Frontal cortex (tissue), 4 donors: Measurements from ENCODE around the gene DPP10. TPM values are rescaled to one million over a fixed set of nuclear protein-coding genes. Genes with fewer than 3 reads are reported as not detected.
"Not testable (repeated sequence)": the region's sequence is repeated elsewhere in the genome, so short reads cannot be mapped to it uniquely, and the experiment has no call there.

Experiments
- DNase-seq, 2 donors: peaks; one replicate each; pipeline ENCODE4 v3.0.0; 2012; ENCODE audit warnings: low spot score in 2 of 2
- FAIRE-seq: peaks from 2 replicates; lab custom pipeline; 2012; peaks lifted over from hg19 to GRCh38; lab: Jason Lieb, UNC
- total RNA-seq: library from RNA; depleted of rRNA; stranded (reverse); fragments of >200 nt; gene quantifications from one replicate; pipeline ENCODE4 v1.2.3, GENCODE V29; 2014
- donor health status: control.
- donor health status: control.
- donor health status: control.

Gene DPP10
- total RNA-seq, result 74.6 TPM

- DNase-seq (no peak), FAIRE-seq (no peak)
Observed at GRCh38 chr2:114442510-114442909, at the start of gene DPP10. TSS of gene DPP10 (plus strand) at chr2:114442641.

DNA sequence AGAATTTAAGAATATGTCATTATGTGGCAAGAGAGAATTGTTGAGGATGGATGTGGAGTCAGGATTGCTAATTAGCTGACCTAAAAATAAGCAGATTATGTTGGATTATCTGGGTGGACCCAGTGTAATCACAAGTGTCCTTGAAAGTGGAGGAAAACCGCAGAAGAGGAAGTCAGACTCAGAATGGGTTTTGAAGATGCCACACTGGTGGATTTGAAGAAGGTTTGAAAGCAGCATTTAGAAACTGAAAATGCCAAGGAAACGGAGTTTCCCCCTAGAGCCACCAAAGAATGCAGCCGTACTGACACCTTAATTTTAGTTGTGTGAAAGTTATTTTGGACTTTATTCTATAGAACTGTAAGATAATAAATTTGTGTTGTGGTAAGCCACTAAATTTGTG is 41.6 kb upstream of the DPP10 start:
- DNase-seq, result no peak
- FAIRE-seq, result no peak

- DNase-seq (no peak), FAIRE-seq (no peak)
Observed at GRCh38 chr2:114405247-114406116, 37.0 kb upstream of the DPP10 start.

GRCh38 chr2:114406347-114406746 is 36.1 kb upstream of the DPP10 start:
- DNase-seq (no peak), FAIRE-seq (no peak)

DNA sequence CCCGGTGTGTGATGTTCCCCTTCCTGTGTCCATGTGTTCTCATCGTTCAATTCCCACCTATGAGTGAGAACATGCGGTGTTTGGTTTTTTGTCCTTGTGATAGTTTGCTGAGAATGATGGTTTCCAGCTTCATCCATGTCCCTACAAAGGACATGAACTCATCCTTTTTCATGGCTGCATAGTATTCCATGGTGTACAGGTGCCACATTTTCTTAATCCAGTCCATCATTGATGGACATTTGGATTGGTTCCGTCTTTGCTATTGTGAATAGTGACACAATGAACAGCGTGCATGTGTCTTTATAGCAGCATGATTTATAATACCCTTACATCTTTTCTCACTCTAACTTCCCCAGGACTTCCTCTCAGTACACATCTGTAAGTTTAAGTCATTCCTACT is 35.1 kb upstream of the DPP10 start:
- not testable (repeated sequence) for FAIRE-seq, DNase-seq

DNA sequence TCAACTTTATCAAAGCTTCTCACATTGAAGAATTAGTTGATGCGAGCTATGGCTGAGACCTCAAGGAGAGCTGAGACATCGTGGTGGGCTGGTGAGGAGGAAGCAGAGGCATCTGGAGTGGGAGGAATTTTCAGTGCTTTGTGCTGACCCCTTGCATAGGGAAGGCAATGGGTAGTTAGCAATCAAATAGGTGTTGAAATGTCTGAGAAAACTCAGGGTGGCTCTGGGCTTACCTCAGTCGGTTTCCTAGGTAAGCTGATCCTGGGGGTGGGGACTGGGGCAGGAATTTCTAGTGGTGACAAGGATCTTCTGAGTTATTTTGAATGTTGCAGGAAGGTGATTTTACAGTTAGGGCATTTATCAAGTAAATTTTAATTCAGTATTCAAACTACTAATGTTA is 20.7 kb upstream of the DPP10 start:
- DNase-seq, result no peak
- no peak for FAIRE-seq

GRCh38 chr2:114424699-114425098 is 17.7 kb upstream of the DPP10 start:
- DNase-seq, result no peak
- no peak for FAIRE-seq

DNA sequence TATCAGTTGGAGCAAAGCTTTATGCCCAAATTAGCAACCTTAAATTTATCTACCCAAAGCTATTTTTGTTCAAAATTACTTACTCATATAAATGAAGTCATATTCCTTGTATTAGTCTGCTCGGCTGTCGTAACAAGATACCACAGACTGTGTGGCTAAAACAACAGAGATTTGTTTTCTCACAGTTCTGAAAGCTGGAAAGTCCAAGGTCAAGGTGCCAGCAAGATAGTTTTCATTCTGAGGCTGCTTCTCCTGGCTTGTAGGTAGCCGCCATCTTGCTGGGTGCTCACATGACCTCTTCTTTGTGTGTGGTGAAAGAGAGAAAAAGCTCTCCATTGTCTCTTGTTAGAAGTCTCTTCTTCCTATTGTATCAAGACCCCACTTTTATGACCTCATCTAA is 15.7 kb upstream of the DPP10 start:
- FAIRE-seq, result no peak
- no peak for DNase-seq

GRCh38 chr2:114436329-114436728 is 6.1 kb upstream of the DPP10 start:
- no peak for DNase-seq
- FAIRE-seq, result no peak

DNA sequence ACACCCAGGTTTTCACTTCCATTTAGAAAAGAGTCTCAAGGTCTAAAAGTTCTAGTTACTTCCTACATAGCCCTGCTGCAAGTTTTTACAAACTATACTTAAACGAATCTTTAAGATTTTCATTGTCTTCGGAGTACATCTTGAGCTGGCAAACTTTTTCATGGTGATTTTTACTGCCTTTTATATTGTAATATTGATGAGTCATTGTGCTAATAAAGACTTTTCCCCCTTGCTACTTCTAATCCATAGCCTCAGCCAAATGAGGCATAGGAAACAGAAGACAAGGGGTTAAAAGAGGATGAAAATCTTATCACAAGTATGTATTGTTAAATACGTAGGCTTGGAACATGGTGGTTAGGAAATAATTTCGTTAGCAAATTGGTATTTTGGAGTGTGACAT is 4.1 kb downstream of the DPP10 start:
- DNase-seq, result no peak
- no peak for FAIRE-seq

DNA sequence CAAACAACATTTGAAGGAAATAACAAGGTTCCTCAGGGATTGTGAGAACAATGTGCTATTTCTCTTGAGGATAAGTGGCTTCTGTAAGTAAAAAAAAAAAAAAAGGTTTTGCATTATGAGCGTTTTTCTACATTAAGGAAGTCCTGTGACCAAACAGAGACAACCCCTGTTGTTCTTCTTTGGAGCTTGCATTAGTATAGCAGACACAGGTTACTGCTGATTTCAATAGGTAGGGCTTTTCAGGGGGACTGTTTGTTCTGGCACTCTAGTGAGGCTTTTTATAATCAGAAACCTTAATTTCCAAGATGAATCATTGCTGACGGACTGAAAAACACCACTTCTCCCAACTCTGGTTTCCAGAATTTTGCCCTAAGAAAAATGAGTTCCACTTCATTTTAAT is 8.2 kb downstream of the DPP10 start:
- FAIRE-seq (no peak), DNase-seq (no peak)

DNA sequence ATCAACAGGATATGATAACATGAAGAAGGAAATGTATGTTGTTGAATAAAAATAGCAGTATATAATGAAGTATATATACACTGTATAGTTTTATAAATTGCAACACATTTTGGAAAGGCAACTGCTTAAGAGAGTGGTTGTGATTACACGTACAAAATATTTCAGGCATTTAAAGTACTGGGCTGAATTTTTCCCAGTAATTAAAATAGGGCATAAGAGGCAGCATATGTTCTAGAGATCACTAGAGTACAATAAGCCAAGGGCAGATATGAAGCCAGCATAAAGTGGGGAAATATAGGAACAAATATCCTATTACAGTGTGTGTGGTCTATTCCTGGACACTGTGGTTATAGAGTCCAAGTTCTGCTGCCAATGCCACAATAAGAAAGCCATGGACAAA is 14.1 kb downstream of the DPP10 start:
- DNase-seq (no peak), FAIRE-seq (no peak)

DNA sequence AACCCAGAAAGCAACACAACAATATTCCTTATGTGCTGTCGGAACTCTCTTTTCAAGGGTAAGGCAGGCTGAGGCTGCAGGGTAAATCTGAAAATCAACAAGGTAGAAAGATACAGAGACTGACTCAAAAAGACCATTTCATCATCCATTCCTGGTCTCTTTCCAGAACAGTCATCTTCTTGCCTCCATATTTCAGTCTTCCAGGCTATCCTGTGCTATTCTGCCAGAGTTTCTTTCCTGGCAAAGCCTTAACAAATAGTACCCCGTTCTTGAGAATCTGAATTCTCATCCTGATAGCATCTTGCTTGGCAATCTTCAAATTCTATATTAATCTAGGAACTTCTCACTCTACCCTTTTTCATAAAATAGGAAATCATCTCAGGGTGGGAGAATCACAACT is 15.5 kb downstream of the DPP10 start:
- DNase-seq (no peak), FAIRE-seq (no peak)

DNA sequence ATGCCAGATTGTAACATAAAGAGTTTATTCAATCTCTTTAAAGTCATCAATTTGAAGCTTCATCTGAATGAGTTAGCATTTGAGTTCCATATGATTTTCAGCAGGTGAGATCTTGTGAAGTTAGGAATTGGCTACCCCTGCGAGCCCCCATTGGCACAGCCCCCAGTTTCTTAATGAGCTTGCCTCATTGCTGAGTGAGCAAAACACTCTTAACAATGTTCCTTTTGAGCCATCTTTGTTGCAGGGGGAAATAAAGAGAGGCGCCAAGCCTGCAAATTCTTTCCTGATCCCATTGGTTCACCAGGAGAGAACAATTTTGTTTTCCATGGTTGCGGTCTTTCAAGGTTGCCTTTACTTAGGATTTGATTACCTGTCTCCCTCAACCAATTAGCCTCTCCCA is 18.7 kb downstream of the DPP10 start:
- FAIRE-seq (no peak), DNase-seq (no peak)

DNA sequence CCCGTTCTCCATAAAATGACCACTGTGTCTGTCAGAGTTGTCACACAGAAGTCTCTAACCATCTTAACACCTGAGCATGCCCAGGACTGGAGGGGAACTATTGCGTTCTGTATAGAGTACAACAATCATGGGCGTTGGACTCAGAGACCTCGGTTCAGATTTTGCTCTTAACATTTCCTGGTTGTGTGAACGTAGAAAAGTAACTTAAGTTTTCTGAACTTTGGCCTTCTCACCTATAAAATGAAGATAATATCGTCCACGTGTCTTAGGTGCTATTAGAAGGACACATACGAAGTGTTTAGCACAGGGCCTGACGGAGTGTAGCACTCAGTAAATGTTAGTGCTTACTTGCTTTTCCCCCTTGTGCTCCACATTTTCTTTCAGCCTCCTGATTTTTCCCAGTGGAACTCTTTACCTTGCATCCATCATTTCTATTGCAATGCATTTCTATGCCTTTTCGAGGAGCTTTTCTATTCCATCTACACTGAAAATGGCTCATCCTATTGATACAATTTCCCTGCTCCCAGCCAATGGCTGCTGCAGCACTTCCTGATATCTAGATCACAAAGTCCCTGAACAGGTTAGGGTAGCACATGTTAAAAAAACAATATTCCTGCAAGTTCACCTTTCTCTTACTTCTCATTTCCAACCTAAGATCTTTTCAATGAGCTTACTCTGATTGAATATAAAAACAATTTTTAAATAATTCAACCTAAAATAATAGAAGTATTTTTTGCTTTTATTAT is 22.7 kb downstream of the DPP10 start:
- DNase-seq (no peak), FAIRE-seq (no peak)

DNA sequence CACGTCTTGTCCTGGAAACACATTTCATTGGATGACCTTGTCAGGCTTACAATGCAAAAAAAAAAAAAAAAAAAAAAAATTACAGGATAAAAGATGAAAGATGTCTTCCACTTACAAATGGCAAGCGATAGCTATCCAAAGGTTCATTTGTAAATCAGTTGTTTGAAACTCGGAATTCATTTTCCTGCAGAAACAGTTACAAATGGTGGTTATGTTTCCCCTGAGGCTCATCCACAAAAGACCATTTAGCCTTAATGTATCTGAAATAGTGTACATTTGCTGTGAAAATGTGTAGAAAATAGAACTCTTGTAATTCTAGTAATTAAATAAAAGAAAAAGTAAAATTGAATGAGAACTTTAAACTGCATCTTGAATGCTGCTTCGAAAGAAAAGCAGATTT is 25.9 kb downstream of the DPP10 start:
- DNase-seq, result no peak

GRCh38 chr2:114472246-114472645 is 29.8 kb downstream of the DPP10 start:
- FAIRE-seq, result no peak
- no peak for DNase-seq

More for the DNA sequence above, 25.9 kb downstream of the DPP10 start:
- FAIRE-seq, result no peak

DNA sequence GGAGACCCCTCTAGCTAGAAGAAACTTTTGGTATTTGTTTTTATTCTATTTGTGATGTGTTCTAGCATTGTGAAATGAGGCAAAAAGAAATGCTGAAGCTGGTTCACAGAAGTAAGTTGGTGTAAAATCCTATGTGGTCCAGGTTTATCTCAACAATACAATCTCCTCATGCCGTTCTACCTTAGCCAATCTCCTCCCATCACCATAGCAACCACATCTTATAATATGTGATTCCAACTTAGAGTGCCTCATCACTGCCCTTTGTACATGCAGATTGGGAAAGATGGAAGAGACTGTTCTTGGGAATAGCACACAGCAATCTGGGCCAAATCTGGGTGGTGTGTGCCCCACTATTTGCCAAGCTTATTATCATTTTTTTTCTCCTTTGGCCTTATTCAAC is 30.3 kb downstream of the DPP10 start:
- DNase-seq (no peak), FAIRE-seq (no peak)

- FAIRE-seq, result no peak
- no peak for DNase-seq
Observed at GRCh38 chr2:114488841-114489530, 46.5 kb downstream of the DPP10 start.

DNA sequence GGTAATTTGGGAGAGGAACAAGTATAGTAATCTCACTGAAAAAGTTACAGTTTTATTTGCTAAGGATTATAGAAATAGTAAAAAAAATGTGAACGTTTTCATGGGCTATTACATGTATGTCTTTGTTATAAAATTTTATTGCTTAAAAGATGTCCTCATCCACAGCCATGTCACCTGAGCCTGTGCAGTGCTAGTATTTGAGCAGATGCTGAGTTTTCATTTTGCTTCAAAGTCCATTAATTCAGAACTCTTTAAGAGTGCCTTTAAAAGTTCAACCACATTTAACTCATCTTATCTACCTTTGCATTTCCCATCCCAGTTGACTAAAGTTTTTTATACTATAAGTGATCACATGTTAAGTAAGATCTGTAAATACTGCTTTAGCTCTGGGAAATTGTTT is 52.6 kb downstream of the DPP10 start:
- FAIRE-seq (no peak), DNase-seq (no peak)

- DNase-seq, result no peak
- no peak for FAIRE-seq
Observed at GRCh38 chr2:114496959-114497358, 54.5 kb downstream of the DPP10 start.
